Fibroblast of skin of abdomen (primary cell): ENCODE measurements around the gene PFN1. TPM values are rescaled to one million over a fixed set of nuclear protein-coding genes. Genes with fewer than 3 reads are reported as not detected.
A peak's percentile ranks its signal among the peaks of the same experiment; 100 is the strongest.

Source experiments
- DNase-seq: peaks from one replicate; pipeline ENCODE4 v3.0.0-alpha.2; 2013
- polyA plus RNA-seq, 2 experiments: library from polyadenylated mRNA; unstranded; fragments of 120-200 nt; gene quantifications; one replicate each; pipeline ENCODE4 v1.2.1, GENCODE V29; 2013; ENCODE audit not compliant: insufficient read length in 2 of 2

The PFN1 gene
- polyA plus RNA-seq (2013, experiment 1 of 2; ENCODE audit: insufficient read length) = 1,594 TPM
- polyA plus RNA-seq (2013, experiment 2 of 2; ENCODE audit: insufficient read length) = 1,654 TPM

GRCh38 chr17:4948166-4948930, at the start of gene PFN1:
Gene PFN1, minus strand, starts transcription at chr17:4948530. Its CDS starts 136 bp downstream, at chr17:4948394.
- peak; percentile 96 for DNase-seq

GRCh38 chr17:4997302-4998026, 49.1 kb upstream of the PFN1 start, which contains the start of the genes INCA1 and KIF1C:
Gene INCA1, minus strand, starts transcription at chr17:4997522. Its CDS starts 3,085 bp downstream, at chr17:4994437.
Gene KIF1C, plus strand, starts transcription at chr17:4997950. Its CDS starts 2,297 bp downstream, at chr17:5000247.
- DNase-seq = peak; percentile 85

- no peak for DNase-seq
Observed at GRCh38 chr17:4994081-4994595, 45.8 kb upstream of the PFN1 start.

- peak; percentile 10 for DNase-seq
Observed at GRCh38 chr17:4987767-4988567, 39.6 kb upstream of the PFN1 start.

GRCh38 chr17:4986951-4987766, 38.8 kb upstream of the PFN1 start, which contains the start of gene CAMTA2:
Gene CAMTA2, minus strand, starts transcription at chr17:4987675. Its CDS starts 1,453 bp downstream, at chr17:4986222.
- peak; percentile 79 for DNase-seq

- no peak for DNase-seq
Observed at GRCh38 chr17:4986403-4986802, 38.1 kb upstream of the PFN1 start.

GRCh38 chr17:4982305-4982704, 34.0 kb upstream of the PFN1 start:
- no peak for DNase-seq

- peak; percentile 50 for DNase-seq
Observed at GRCh38 chr17:4980644-4981216, 32.4 kb upstream of the PFN1 start.

- no peak for DNase-seq
Observed at GRCh38 chr17:4978726-4979125, 30.4 kb upstream of the PFN1 start.

GRCh38 chr17:4974115-4974670, 25.9 kb upstream of the PFN1 start:
- no peak for DNase-seq

- no peak for DNase-seq
Observed at GRCh38 chr17:4973256-4974114, 25.2 kb upstream of the PFN1 start.

- DNase-seq = no peak
Observed at GRCh38 chr17:4972752-4973151, 24.4 kb upstream of the PFN1 start.

- DNase-seq = no peak
Observed at GRCh38 chr17:4972322-4972721, 24.0 kb upstream of the PFN1 start.

- no peak for DNase-seq
Observed at GRCh38 chr17:4971826-4972225, 23.5 kb upstream of the PFN1 start.

GRCh38 chr17:4970273-4970672, 21.9 kb upstream of the PFN1 start:
- no peak for DNase-seq

- no peak for DNase-seq
Observed at GRCh38 chr17:4969551-4970173, 21.3 kb upstream of the PFN1 start.

- DNase-seq = peak; percentile 96
Observed at GRCh38 chr17:4969047-4969550, 20.8 kb upstream of the PFN1 start.

GRCh38 chr17:4968486-4969046, 20.2 kb upstream of the PFN1 start:
- peak; percentile 38 for DNase-seq
